K562 (cell line): ENCODE data around the gene OR8B4.
A peak's percentile ranks its signal among the peaks of the same experiment; 100 is the strongest.

ENCODE experiments used
- TAF9B ChIP-seq: fragments of 450-650 bp; IDR thresholded peaks from 2 replicates; pipeline ENCODE4 v1.6.1; 2018; ENCODE audit warnings: mild to moderate bottlenecking; ENCODE audit not compliant: partially characterized antibody
- YY1 ChIP-seq, 3 experiments: IDR thresholded peaks; 2 replicates each; pipeline ENCODE4 v1.6.1; 2011; ENCODE audit warnings: low read length in 2 of 3, mild to moderate bottlenecking in 2 of 3, moderate library complexity in 2 of 3, borderline replicate concordance in 1 of 3, control low read depth in 1 of 3, low read depth in 1 of 3; ENCODE audit not compliant: insufficient read depth in 3 of 3, insufficient replicate concordance in 2 of 3, control insufficient read depth in 1 of 3, insufficient read length in 1 of 3; ENCODE audit errors: extremely low read depth in 1 of 3
- TF ChIP-seq, protein P1 (sequence below), 2 experiments: fragments of 450-650 bp in 1 of 2; sonication (generic) in 1 of 2; formaldehyde crosslinking in 1 of 2; IDR thresholded peaks in 1 of 2; conservative IDR thresholded peaks in 1 of 2; 2 replicates each; pipeline versions ENCODE4 v1.6.1 to v1.8.1; 2016 to 2023; ENCODE audit warnings: mild to moderate bottlenecking in 2 of 2, moderate library complexity in 2 of 2, inconsistent platforms in 1 of 2, missing genetic modification reagents in 1 of 2

DNA sequence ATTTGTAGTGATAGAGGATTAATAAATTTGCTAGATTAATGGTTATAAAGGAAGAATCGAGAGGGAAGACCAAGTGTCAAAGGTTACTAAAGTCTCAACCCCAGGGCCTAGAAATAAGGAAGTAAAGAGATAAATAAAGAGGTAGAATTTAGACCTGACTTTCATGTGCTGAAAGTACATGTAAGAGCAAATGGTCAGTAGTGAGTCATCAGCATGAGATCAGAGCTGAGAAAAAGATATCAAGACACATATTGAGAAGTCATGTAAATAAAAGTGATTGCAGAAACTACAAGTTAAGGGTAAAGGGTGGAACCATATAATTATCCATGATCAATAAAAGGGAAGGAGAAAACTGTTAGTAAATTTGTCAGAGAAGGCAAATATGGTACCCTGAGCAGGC, 22.2 kb upstream of the OR8B4 start:
- TF ChIP-seq, protein P1, sequence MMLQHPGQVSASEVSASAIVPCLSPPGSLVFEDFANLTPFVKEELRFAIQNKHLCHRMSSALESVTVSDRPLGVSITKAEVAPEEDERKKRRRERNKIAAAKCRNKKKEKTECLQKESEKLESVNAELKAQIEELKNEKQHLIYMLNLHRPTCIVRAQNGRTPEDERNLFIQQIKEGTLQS (IDR thresholded peaks at IDR 0.05), result peak; percentile 82
- TF ChIP-seq, protein P1 (CRISPR knock-in tag; conservative IDR thresholded peaks at IDR 0.05), result no peak
- TF ChIP-seq TAF9B (no peak), YY1 (IDR thresholded peaks at IDR 0.05; ENCODE audit: borderline replicate concordance in 1 of 3, control insufficient read depth in 1 of 3, extremely low read depth in 1 of 3, insufficient read depth in 3 of 3, insufficient read length in 1 of 3, insufficient replicate concordance in 2 of 3, low read depth in 1 of 3, low read length in 2 of 3) (no peak)
